OCI-M1 (cell line): ENCODE results near the gene HSPA12B.

Experiments
- DNase-seq: peaks from one replicate; lab custom pipeline; 2025; lab: John Stamatoyannopoulos, UW

Gene HSPA12B

GRCh38 chr20:3767110-3767426, 34.6 kb downstream of the HSPA12B start:
- DNase-seq: no peak

- peak; percentile 99 for DNase-seq
These were observed 35.2 kb downstream of the HSPA12B start, which contains the start of gene ADISSP for GRCh38 chr20:3767427-3768341. Gene ADISSP (minus strand): TSS chr20:3767753. CDS start chr20:3760100, 7,653 bp downstream.

GRCh38 chr20:3768342-3769130, 36.1 kb downstream of the HSPA12B start:
- peak; percentile 87 for DNase-seq

GRCh38 chr20:3771552-3772058, 39.1 kb downstream of the HSPA12B start:
- no peak for DNase-seq

GRCh38 chr20:3775457-3776108, 43.1 kb downstream of the HSPA12B start:
- DNase-seq: no peak

- no peak for DNase-seq
These were observed 44.9 kb downstream of the HSPA12B start for GRCh38 chr20:3777381-3777715.

GRCh38 chr20:3777716-3778629, 45.5 kb downstream of the HSPA12B start:
- DNase-seq: no peak

GRCh38 chr20:3778976-3779375, 46.5 kb downstream of the HSPA12B start:
- no peak for DNase-seq

- peak; percentile 96 for DNase-seq
These were observed 48.8 kb downstream of the HSPA12B start, which contains the start of gene SPEF1 for GRCh38 chr20:3781153-3781910. Gene SPEF1 (minus strand): TSS chr20:3781448. CDS start chr20:3781287, 161 bp downstream.

GRCh38 chr20:3782597-3782996, 50.1 kb downstream of the HSPA12B start:
- DNase-seq: no peak

- no peak for DNase-seq
These were observed 50.6 kb downstream of the HSPA12B start for GRCh38 chr20:3783068-3783489.

- DNase-seq: no peak
These were observed 51.2 kb downstream of the HSPA12B start for GRCh38 chr20:3783511-3784195.

- no peak for DNase-seq
These were observed 51.9 kb downstream of the HSPA12B start for GRCh38 chr20:3784216-3784853.

GRCh38 chr20:3784863-3785239, 52.4 kb downstream of the HSPA12B start:
- DNase-seq: no peak

- DNase-seq: no peak
These were observed 53.0 kb downstream of the HSPA12B start for GRCh38 chr20:3785240-3786125.

GRCh38 chr20:3786126-3786484, 53.6 kb downstream of the HSPA12B start:
- DNase-seq: peak; percentile 42

GRCh38 chr20:3786665-3787323, 54.3 kb downstream of the HSPA12B start, which contains the start of gene CENPB:
Gene CENPB (minus strand): TSS chr20:3786740. CDS start chr20:3786483, 257 bp downstream.
- peak; percentile 93 for DNase-seq
